HCT116 (cell line): ENCODE results near the gene SNAP47. TPM values are rescaled to one million over a fixed set of nuclear protein-coding genes. Genes with fewer than 3 reads are reported as not detected.

ENCODE experiments used
- ATAC-seq: fragments of 200-7000 bp; cut with Tn5 transposase; 2 replicates; pipeline ENCODE4 v1.9.1; 2020; ENCODE audit warnings: mild to moderate bottlenecking, moderate library complexity
- BruUV-seq: library from RNA; stranded (reverse); fragments of 400-500 nt; replicated peaks from 2 replicates; lab custom pipeline; 2021; lab: Mats Ljungman, UMichigan
- CTCF ChIA-PET: fragments of 300-600 bp; sonication (Branson Sonifier 250); formaldehyde crosslinking; loops from one replicate; lab custom pipeline; 2021; ENCODE audit warnings: antibody characterized with exemption; lab: Charles Lee
- POLR2A ChIA-PET: fragments of 300-600, 350-600 bp; sonication (Branson Sonifier 250); formaldehyde crosslinking; loops from one replicate; lab custom pipeline; 2021; ENCODE audit warnings: antibody characterized with exemption; lab: Charles Lee
- RAD21 ChIA-PET, 2 experiments: fragments of 300-600 bp; sonication (Branson Sonifier 250); formaldehyde crosslinking; loops; one replicate each; lab custom pipeline; 2023; ENCODE audit warnings: low total read pairs in 2 of 2; ENCODE audit not compliant: uncharacterized antibody in 2 of 2, unreplicated experiment in 2 of 2, low non-redundant PET in 1 of 2; lab: Charles Lee
- DNase-seq: peaks from one replicate; pipeline ENCODE4 v3.0.0-alpha.2; 2010; ENCODE audit warnings: low read depth, low spot score
- H2AFZ ChIP-seq: fragments of 200-600 bp; shearing (Covaris generic), sonication (generic); 2 replicates; pipeline ENCODE4 v1.6.1; 2017; ENCODE audit warnings: low read depth, mixed run types, mixed read lengths, antibody characterized with exemption, low read length; ENCODE audit not compliant: poor library complexity, severe bottlenecking
- H3K27ac ChIP-seq: 2 replicates; pipeline ENCODE4 v1.5.1; 2012; ENCODE audit warnings: low read depth, low read length
- H3K27me3 ChIP-seq: fragments of 200-600 bp; sonication (generic); 2 replicates; pipeline ENCODE4 v1.6.1; 2016; ENCODE audit warnings: mixed run types, low read length, mixed read lengths; ENCODE audit not compliant: insufficient read depth
- H3K36me3 ChIP-seq, 2 experiments: fragments of 200-500 bp in 1 of 2; fragments of 200-600 bp in 1 of 2; sonication (Bioruptor generic) in 1 of 2; sonication (generic) in 1 of 2; 2 replicates each; pipeline versions ENCODE4 v1.5.1 to v1.6.1; 2014 to 2016; ENCODE audit warnings: low read length in 2 of 2, inconsistent platforms in 1 of 2, mixed read lengths in 1 of 2, mixed run types in 1 of 2; ENCODE audit not compliant: insufficient read depth in 2 of 2, control insufficient read depth in 1 of 2
- H3K4me1 ChIP-seq, 2 experiments: fragments of 200-600 bp in 1 of 2; sonication (generic) in 1 of 2; 2 replicates each; pipeline versions ENCODE4 v1.5.1 to v1.6.1; 2012 to 2017; ENCODE audit warnings: low read length in 2 of 2, inconsistent platforms in 1 of 2, mild to moderate bottlenecking in 1 of 2, mixed read lengths in 1 of 2, mixed run types in 1 of 2, moderate library complexity in 1 of 2; ENCODE audit not compliant: insufficient read depth in 2 of 2, control insufficient read depth in 1 of 2
- H3K4me2 ChIP-seq: fragments of 200-600 bp; sonication (generic); 2 replicates; pipeline ENCODE4 v1.6.1; 2017; ENCODE audit warnings: mixed run types, low read length, mixed read lengths
- H3K4me3 ChIP-seq, 2 experiments: fragments of 200-600 bp in 1 of 2; sonication (generic) in 1 of 2; replicated peaks in 1 of 2; 2 replicates each; pipeline ENCODE4 v1.5.1; 2011 to 2016; ENCODE audit warnings: low read length in 2 of 2, control low read depth in 1 of 2, low read depth in 1 of 2, mild to moderate bottlenecking in 1 of 2, mixed read lengths in 1 of 2, mixed run types in 1 of 2
- H3K79me2 ChIP-seq: fragments of 200-600 bp; sonication (generic); 2 replicates; pipeline ENCODE4 v1.6.1; 2017; ENCODE audit warnings: mild to moderate bottlenecking, mixed run types, low read length, moderate library complexity, mixed read lengths; ENCODE audit not compliant: insufficient read depth
- H3K9ac ChIP-seq: fragments of 200-600 bp; sonication (generic); 2 replicates; pipeline ENCODE4 v1.6.1; 2016; ENCODE audit warnings: low read length, mixed read lengths
- H3K9me2 ChIP-seq: fragments of 200-600 bp; sonication (generic), shearing (Covaris generic); 2 replicates; pipeline ENCODE4 v1.6.1; 2017; ENCODE audit warnings: mixed run types, mild to moderate bottlenecking, moderate library complexity; ENCODE audit not compliant: insufficient read depth
- H3K9me3 ChIP-seq, 2 experiments: fragments of 200-500 bp in 1 of 2; fragments of 200-600 bp in 1 of 2; sonication (Bioruptor generic) in 1 of 2; sonication (generic) in 1 of 2; 2 replicates each; pipeline ENCODE4 v1.6.1; 2014 to 2017; ENCODE audit warnings: low read length in 2 of 2, mixed read lengths in 2 of 2, inconsistent platforms in 1 of 2, low read depth in 1 of 2, mild to moderate bottlenecking in 1 of 2, mixed run types in 1 of 2, moderate library complexity in 1 of 2; ENCODE audit not compliant: control insufficient read depth in 1 of 2, insufficient read depth in 1 of 2
- H4K20me1 ChIP-seq: fragments of 200-600 bp; sonication (generic), shearing (Covaris generic); 2 replicates; pipeline ENCODE4 v1.6.1; 2017; ENCODE audit warnings: mixed run types, mild to moderate bottlenecking, moderate library complexity; ENCODE audit not compliant: insufficient read depth
- CTCF ChIP-seq, 3 experiments: fragments of 200-600 bp in 1 of 3; sonication (generic) in 1 of 3; IDR thresholded peaks in 2 of 3; conservative IDR thresholded peaks in 1 of 3; 2 replicates each; pipeline ENCODE4 v1.5.1; 2012 to 2017; ENCODE audit warnings: low read depth in 2 of 3, low read length in 2 of 3, antibody characterized with exemption in 1 of 3, borderline replicate concordance in 1 of 3, control low read depth in 1 of 3, mild to moderate bottlenecking in 1 of 3, mixed read lengths in 1 of 3, mixed run types in 1 of 3, moderate library complexity in 1 of 3; ENCODE audit not compliant: insufficient read depth in 1 of 3
- ZBTB33 ChIP-seq: IDR thresholded peaks from 2 replicates; pipeline ENCODE4 v1.6.1; 2011; ENCODE audit warnings: mild to moderate bottlenecking, low read length, moderate library complexity; ENCODE audit not compliant: insufficient replicate concordance; ENCODE audit errors: extremely low read depth
- intact Hi-C: fragments of 100-400 bp; cut with micrococcal nuclease; formaldehyde crosslinking; loops from 2 replicates; pipeline ENCODE4 v1.10.0; 2022
- total RNA-seq: library from RNA; stranded (reverse); gene quantifications from one replicate; pipeline ENCODE4 v1.2.1, GENCODE V29; 2021; ENCODE audit not compliant: unreplicated experiment

Gene SNAP47
- total RNA-seq, 1 experiment from 2014 or later: 37.9 TPM

- Histone ChIP-seq H3K79me2 (no peaks in the 10 kb centered on the region), H3K9me3 (peaks cover 4 to 7% of the 10 kb centered on the region in 2 experiments; a peak in 1 of 4 replicates), H3K27me3 (no peaks in the 10 kb centered on the region), H2AFZ (no peak within 1 kb of the TSS), H3K9ac (no peak within 1 kb of the TSS), H3K36me3 (no peaks in the 10 kb centered on the region), H3K4me3 (no peak within 1 kb of the TSS), H3K4me2 (no peak within 1 kb of the TSS), H3K4me1 (no peaks in the 10 kb centered on the region), H3K9me2 (no peaks in the 10 kb centered on the region), H3K27ac (no peak within 1 kb of the TSS), H4K20me1 (no peaks in the 10 kb centered on the region)
- ChIA-PET CTCF (no interaction called here), RAD21 (no interaction called here), POLR2A (no interaction called here)
- TF ChIP-seq CTCF (IDR thresholded peaks at IDR 0.05 in 2 of 3, conservative IDR thresholded peaks at IDR 0.05 in 1 of 3; ENCODE audit: borderline replicate concordance in 1 of 3, insufficient read depth in 1 of 3, low read depth in 2 of 3, low read length in 2 of 3) (0 out of 6 replicates have a peak, but pooled peaks of 1 of the 3 experiments have one; percentile 23), ZBTB33 (no peak)
- BruUV-seq: no TSS peak
- ATAC-seq (no peak), DNase-seq (no peak)
- intact Hi-C loops: no loop called here
These were observed 80.5 kb downstream of the SNAP47 start, which contains the start of gene PRSS38 for GRCh38 chr1:227815468-227816409. Gene PRSS38 (plus strand): TSS chr1:227815675. CDS start chr1:227815717, 42 bp downstream.
